Heart left ventricle (tissue), 13 donors: ENCODE measurements around the gene TNRC6C.

ENCODE experiments used
- POLR2A ChIP-seq, 2 donors: fragments of 450-650 bp; IDR thresholded peaks; one replicate each; pipeline ENCODE4 v1.6.1; 2017; ENCODE audit warnings: antibody characterized with exemption in 2 of 2, mild to moderate bottlenecking in 2 of 2, moderate library complexity in 2 of 2
- TF ChIP-seq, protein P1 (sequence below), 12 donors: fragments of 200-600 bp; sonication (generic) in 4 of 12; IDR thresholded peaks; one replicate each; pipeline versions ENCODE4 v1.5.0 to v1.8.0; 2018 to 2022; ENCODE audit warnings: antibody characterized with exemption in 12 of 12, mild to moderate bottlenecking in 5 of 12
- donor health status: ischemic (EF 13 %, LVEDD 7.1; RV severe dilation, severe dysfunction).
- donor health status: DM: no; HTN: yes; CAD: no.
- donor health status: DM: no; HTN: no; CAD: no.
- donor health status: ischemic (EF 25% LVEDD 6.9; RV normal size, moderate dysfunction).
- donor health status: ischemic (EF 25% LVEDD 5.7; RV mildly dilated, moderate dysfunction).
- donor health status: ischemic (EF 35%, LVEDD 5.7; RV mildly dilated, moderate dysfunction).
- donor health status: nonischemic (EF 11% LVEDD 7.7; RV severe dilation, severe dysfunction).
- donor health status: DM: yes; HTN: yes; CAD: no.
- donor health status: PGD.
- donor health status: ischemic (EF 29% LVEDD 5.4; RV normal size, mild dysfunction).
- donor health status: nonischemic (EF 23%, LVEDD 6.1; RV moderate dilation, normal function).

DNA sequence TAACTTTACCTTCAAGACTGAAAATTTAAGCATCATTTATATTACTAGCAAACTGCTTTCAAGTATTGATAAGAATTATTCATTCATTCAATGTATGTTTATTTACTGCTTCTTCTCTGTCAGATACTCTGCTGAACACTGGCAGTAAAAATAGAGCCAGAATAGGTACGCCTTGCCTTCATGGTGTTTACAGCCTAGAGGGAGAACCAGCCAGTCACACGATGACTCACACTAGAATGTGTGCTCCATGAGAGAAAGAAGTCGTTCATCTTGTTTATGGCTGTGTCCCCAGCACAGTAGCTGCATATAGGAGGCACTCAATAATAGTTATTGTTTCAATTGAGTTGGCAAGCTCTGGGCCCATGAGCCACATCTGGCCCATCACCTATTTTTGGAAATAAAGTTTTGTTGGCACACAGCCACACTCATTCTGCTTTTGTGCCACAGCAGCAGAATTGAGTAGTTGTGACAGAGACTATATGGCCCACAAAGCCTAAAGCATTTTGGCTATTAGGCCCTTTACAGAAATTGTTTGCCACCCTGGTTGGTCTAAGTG is 85.9 kb downstream of the TNRC6C start:
- no peak for TF ChIP-seq POLR2A (IDR thresholded peaks at IDR 0.05)
- TF ChIP-seq, protein P1, sequence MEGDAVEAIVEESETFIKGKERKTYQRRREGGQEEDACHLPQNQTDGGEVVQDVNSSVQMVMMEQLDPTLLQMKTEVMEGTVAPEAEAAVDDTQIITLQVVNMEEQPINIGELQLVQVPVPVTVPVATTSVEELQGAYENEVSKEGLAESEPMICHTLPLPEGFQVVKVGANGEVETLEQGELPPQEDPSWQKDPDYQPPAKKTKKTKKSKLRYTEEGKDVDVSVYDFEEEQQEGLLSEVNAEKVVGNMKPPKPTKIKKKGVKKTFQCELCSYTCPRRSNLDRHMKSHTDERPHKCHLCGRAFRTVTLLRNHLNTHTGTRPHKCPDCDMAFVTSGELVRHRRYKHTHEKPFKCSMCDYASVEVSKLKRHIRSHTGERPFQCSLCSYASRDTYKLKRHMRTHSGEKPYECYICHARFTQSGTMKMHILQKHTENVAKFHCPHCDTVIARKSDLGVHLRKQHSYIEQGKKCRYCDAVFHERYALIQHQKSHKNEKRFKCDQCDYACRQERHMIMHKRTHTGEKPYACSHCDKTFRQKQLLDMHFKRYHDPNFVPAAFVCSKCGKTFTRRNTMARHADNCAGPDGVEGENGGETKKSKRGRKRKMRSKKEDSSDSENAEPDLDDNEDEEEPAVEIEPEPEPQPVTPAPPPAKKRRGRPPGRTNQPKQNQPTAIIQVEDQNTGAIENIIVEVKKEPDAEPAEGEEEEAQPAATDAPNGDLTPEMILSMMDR (IDR thresholded peaks at IDR 0.05): no peak
